OCI-LY1 (cell line): ENCODE results near the gene PTGES2.

Experiments
- H2AFZ ChIP-seq: fragments of 200-600 bp; sonication (generic), shearing (Covaris generic); 2 replicates; pipeline ENCODE4 v1.6.0; 2014; ENCODE audit warnings: antibody characterized with exemption, mild to moderate bottlenecking, low read length
- H3F3A ChIP-seq: fragments of 200-600 bp; sonication (generic), shearing (Covaris generic); 2 replicates; pipeline ENCODE4 v1.6.0; 2014; ENCODE audit warnings: mild to moderate bottlenecking, antibody characterized with exemption, low read length, moderate library complexity; ENCODE audit not compliant: insufficient read depth
- H3K27ac ChIP-seq: fragments of 200-600 bp; sonication (generic); 2 replicates; pipeline ENCODE4 v1.5.1; 2014; ENCODE audit warnings: low read length, mixed run types, mild to moderate bottlenecking, low read depth; ENCODE audit not compliant: poor library complexity, severe bottlenecking
- H3K27me3 ChIP-seq: fragments of 200-600 bp; sonication (generic); 2 replicates; pipeline ENCODE4 v1.6.0; 2014; ENCODE audit warnings: antibody characterized with exemption, mild to moderate bottlenecking, low read length, moderate library complexity; ENCODE audit not compliant: insufficient read depth
- H3K36me3 ChIP-seq: fragments of 200-600 bp; sonication (generic); 2 replicates; pipeline ENCODE4 v1.6.1; 2014; ENCODE audit warnings: mild to moderate bottlenecking, antibody characterized with exemption, low read length, moderate library complexity, mixed read lengths; ENCODE audit not compliant: insufficient read depth
- H3K4me1 ChIP-seq: fragments of 200-600 bp; sonication (generic); 2 replicates; pipeline ENCODE4 v1.5.1; 2014; ENCODE audit warnings: mild to moderate bottlenecking, low read length, moderate library complexity; ENCODE audit not compliant: insufficient read depth, severe bottlenecking
- H3K4me2 ChIP-seq: fragments of 200-600 bp; sonication (generic), shearing (Covaris generic); 2 replicates; pipeline ENCODE4 v1.6.1; 2014; ENCODE audit warnings: low read length
- H3K4me3 ChIP-seq: fragments of 200-600 bp; sonication (generic); 2 replicates; pipeline ENCODE4 v1.5.1; 2014; ENCODE audit warnings: low read length, low read depth, mild to moderate bottlenecking, mixed read lengths; ENCODE audit not compliant: poor library complexity, severe bottlenecking
- H3K79me2 ChIP-seq: fragments of 200-600 bp; shearing (Covaris generic); 2 replicates; pipeline ENCODE4 v1.6.1; 2016; ENCODE audit warnings: mixed run types, low read length, mixed read lengths; ENCODE audit not compliant: insufficient read depth
- H3K9ac ChIP-seq: fragments of 200-600 bp; sonication (generic), shearing (Covaris generic); 2 replicates; pipeline ENCODE4 v1.6.1; 2014; ENCODE audit warnings: mild to moderate bottlenecking, low read length, mixed read lengths
- H3K9me2 ChIP-seq: fragments of 200-600 bp; sonication (generic), shearing (Covaris generic); 2 replicates; pipeline ENCODE4 v1.6.1; 2014; ENCODE audit warnings: low read depth, mild to moderate bottlenecking, low read length, mixed read lengths
- H3K9me3 ChIP-seq: fragments of 200-600 bp; shearing (Covaris generic); 2 replicates; pipeline ENCODE4 v1.6.1; 2014; ENCODE audit warnings: low read length, mixed read lengths
- H4K20me1 ChIP-seq: fragments of 200-600 bp; sonication (generic), shearing (Covaris generic); 2 replicates; pipeline ENCODE4 v1.6.0; 2016; ENCODE audit warnings: mild to moderate bottlenecking, low read length; ENCODE audit not compliant: insufficient read depth
- EZH2 ChIP-seq: fragments of 200-600 bp; sonication (generic), shearing (Covaris generic); IDR thresholded peaks from 2 replicates; pipeline ENCODE4 v1.8.0; 2017; ENCODE audit warnings: borderline replicate concordance, mixed run types, mild to moderate bottlenecking, antibody characterized with exemption, low read length, moderate library complexity, mixed read lengths
- TF ChIP-seq, protein P1 (sequence below): fragments of 200-600 bp; sonication (generic), shearing (Covaris generic); IDR thresholded peaks from 2 replicates; pipeline ENCODE4 v1.5.1; 2017; ENCODE audit warnings: mild to moderate bottlenecking, antibody characterized with exemption, low read length, moderate library complexity, mixed read lengths

Gene PTGES2

DNA sequence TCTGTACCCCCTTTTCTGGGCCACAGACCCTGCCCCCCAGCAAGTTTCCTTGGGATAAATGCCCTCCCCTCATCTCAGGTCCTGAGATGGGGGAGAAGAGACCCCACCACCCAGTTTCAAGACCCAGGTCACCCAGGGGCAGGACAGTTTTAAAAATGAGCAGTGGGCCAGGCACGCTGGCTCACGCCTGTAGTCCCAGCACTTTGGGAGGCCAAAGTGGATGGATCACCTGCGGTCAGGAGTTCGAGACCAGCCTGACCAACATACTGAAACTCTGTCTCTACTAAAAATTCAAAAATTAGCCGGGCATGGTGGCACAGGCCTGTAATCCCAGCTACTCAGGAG lies 6.1 kb downstream of the PTGES2 start:
- Histone ChIP-seq H3K27me3 (no peaks in the 10 kb centered on the region), H3K4me2 (no peak overlapping the region), H3K4me1 (peaks cover 17% of the 10 kb centered on the region), H3K79me2 (peaks cover 4% of the 10 kb centered on the region; the same call in 1 of the 2 replicates), H3K4me3 (no peak overlapping the region), H3F3A (no peaks in the 10 kb centered on the region), H3K9me2 (no peaks in the 10 kb centered on the region), H3K9ac (no peak overlapping the region), H4K20me1 (no peaks in the 10 kb centered on the region), H3K36me3 (peaks cover 41% of the 10 kb centered on the region), H2AFZ (no peak overlapping the region), H3K27ac (no peak overlapping the region), H3K9me3 (no peaks in the 10 kb centered on the region)
- TF ChIP-seq EZH2 = no peak

DNA sequence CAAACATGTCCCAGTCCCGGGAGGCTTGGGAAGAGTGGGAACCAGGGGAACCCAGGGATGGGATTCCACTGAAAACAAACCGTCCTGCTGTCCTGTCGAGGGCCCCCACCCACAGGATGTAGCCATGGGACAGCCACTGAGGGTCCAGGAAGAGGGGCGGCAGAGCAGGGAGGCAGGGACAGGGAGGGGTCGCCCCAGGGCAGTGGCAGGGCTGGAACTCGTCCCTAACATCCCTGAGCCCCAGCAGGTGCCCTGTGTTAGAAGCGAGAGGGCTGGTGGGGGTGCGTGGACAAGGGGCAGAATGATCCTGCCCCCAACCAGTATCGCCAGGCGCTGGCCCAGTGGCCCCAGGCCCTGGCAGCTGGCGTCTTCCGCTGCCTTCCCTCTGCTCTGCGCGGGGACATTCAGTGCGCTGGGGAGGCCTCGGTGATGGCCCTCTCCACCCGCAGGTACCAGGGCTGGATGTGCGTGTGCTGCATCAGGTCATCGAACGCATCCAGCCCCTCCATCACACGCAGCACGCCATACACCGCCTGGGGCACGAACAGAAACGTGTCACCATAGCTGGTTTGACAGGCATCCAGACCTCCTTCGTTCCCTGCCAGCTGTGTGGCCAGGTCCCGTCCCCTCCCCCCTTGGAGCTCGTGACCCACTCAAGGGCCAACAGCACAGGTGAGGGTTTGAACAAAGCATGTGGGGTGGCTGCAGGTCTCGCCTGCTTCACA lies 6.6 kb downstream of the PTGES2 start:
- no peak overlapping the region for H3K4me2 ChIP-seq
- no peaks in the 10 kb centered on the region for H3K27me3 ChIP-seq
- no peaks in the 10 kb centered on the region for H3F3A ChIP-seq
- peaks cover 14% of the 10 kb centered on the region for H3K4me1 ChIP-seq
- TF ChIP-seq, protein P1, sequence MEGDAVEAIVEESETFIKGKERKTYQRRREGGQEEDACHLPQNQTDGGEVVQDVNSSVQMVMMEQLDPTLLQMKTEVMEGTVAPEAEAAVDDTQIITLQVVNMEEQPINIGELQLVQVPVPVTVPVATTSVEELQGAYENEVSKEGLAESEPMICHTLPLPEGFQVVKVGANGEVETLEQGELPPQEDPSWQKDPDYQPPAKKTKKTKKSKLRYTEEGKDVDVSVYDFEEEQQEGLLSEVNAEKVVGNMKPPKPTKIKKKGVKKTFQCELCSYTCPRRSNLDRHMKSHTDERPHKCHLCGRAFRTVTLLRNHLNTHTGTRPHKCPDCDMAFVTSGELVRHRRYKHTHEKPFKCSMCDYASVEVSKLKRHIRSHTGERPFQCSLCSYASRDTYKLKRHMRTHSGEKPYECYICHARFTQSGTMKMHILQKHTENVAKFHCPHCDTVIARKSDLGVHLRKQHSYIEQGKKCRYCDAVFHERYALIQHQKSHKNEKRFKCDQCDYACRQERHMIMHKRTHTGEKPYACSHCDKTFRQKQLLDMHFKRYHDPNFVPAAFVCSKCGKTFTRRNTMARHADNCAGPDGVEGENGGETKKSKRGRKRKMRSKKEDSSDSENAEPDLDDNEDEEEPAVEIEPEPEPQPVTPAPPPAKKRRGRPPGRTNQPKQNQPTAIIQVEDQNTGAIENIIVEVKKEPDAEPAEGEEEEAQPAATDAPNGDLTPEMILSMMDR = no peak
- TF ChIP-seq EZH2 = no peak
- H2AFZ ChIP-seq = no peak overlapping the region
- no peaks in the 10 kb centered on the region for H4K20me1 ChIP-seq
- H3K4me3 ChIP-seq = no peak overlapping the region
- H3K9ac ChIP-seq = no peak overlapping the region
- no peaks in the 10 kb centered on the region for H3K79me2 ChIP-seq
- H3K27ac ChIP-seq = no peak overlapping the region
- no peaks in the 10 kb centered on the region for H3K9me3 ChIP-seq
- no peaks in the 10 kb centered on the region for H3K9me2 ChIP-seq
- peaks cover 41% of the 10 kb centered on the region for H3K36me3 ChIP-seq

DNA sequence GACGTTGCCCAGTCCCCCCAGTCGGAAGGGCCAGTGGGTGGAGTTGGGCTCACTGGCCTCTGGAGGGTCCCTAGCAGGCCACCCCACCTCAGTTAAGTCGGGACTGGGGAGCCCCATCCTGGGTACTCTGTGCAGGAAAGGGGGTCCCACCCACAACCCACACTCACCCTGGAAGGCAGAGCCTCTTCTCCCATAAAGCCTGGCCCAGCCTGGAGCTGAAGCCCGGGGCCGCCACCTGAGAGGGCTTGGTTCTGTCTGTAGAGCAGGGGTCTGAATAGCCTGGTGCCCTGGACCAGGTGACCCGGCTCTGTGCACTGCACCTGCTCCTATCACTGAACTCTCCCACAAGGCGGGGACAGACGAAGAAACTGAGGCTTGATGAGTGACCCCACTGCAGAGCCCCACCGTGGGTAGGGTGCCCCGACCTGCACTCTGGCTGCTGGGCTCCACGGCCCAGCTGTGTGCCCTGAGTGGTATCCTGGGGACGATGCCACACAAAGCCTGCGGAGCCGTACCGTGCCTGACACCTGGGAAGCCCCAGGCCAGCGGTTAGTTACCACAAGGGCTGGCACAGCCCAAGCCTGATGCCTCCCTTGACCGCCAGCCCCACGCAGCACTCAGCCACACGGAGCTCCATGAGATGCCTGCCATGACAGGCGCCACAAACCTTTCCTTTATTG lies 7.3 kb downstream of the PTGES2 start:
- Histone ChIP-seq H3K36me3 (peaks cover 43% of the 10 kb centered on the region), H3K4me1 (peaks cover 14% of the 10 kb centered on the region), H2AFZ (no peak overlapping the region)

More for the DNA sequence above, 7.3 kb downstream of the PTGES2 start:
- Histone ChIP-seq H3K9me2 (no peaks in the 10 kb centered on the region), H3F3A (no peaks in the 10 kb centered on the region), H3K9me3 (no peaks in the 10 kb centered on the region), H3K4me2 (no peak overlapping the region), H3K27me3 (no peaks in the 10 kb centered on the region), H4K20me1 (no peaks in the 10 kb centered on the region), H3K9ac (no peak overlapping the region), H3K4me3 (no peak overlapping the region), H3K27ac (no peak overlapping the region), H3K79me2 (no peaks in the 10 kb centered on the region)
- TF ChIP-seq, protein P1 = no peak
- TF ChIP-seq EZH2 = no peak
